WTC11 (cell line): ENCODE measurements around the gene ZNF423. TPM values are rescaled to one million over a fixed set of nuclear protein-coding genes. Genes with fewer than 3 reads are reported as not detected.

Experiments
- ATAC-seq: fragments of 200-7000 bp; cut with Tn5 transposase; 2 replicates; pipeline ENCODE4 v1.10.0; 2021; ENCODE audit warnings: mild to moderate bottlenecking, moderate library complexity
- CTCF ChIA-PET: fragments of 300-600 bp; sonication (Branson Sonifier 250); formaldehyde crosslinking; loops from one replicate; lab custom pipeline; 2021; ENCODE audit warnings: antibody characterized with exemption; lab: Charles Lee
- POLR2A ChIA-PET: fragments of 350-600 bp; sonication (Branson Sonifier 250); formaldehyde crosslinking; loops from one replicate; lab custom pipeline; 2021; ENCODE audit warnings: antibody characterized with exemption; lab: Charles Lee
- DNase-seq: peaks from one replicate; pipeline ENCODE4 v3.0.0; 2021; ENCODE audit warnings: low spot score
- H3K27ac Mint-ChIP-seq: 2 replicates; pipeline ENCODE4 v1.8.0; 2021; ENCODE audit warnings: mixed read lengths
- H3K27me3 Mint-ChIP-seq: 2 replicates; pipeline ENCODE4 v1.8.0; 2021; ENCODE audit warnings: low read depth, mild to moderate bottlenecking, moderate library complexity, mixed read lengths
- H3K36me3 Mint-ChIP-seq: 2 replicates; pipeline ENCODE4 v1.8.0; 2021; ENCODE audit warnings: mixed read lengths
- H3K4me1 Mint-ChIP-seq: 2 replicates; pipeline ENCODE4 v1.8.0; 2022; ENCODE audit warnings: mixed read lengths
- H3K4me3 Mint-ChIP-seq: 2 replicates; pipeline ENCODE4 v1.8.0; 2021; ENCODE audit warnings: mild to moderate bottlenecking, moderate library complexity, mixed read lengths
- H3K9me3 Mint-ChIP-seq: 2 replicates; pipeline ENCODE4 v1.8.0; 2021; ENCODE audit warnings: mixed read lengths
- AFF4 ChIP-seq: sonication (generic); formaldehyde crosslinking; IDR thresholded peaks from 2 replicates; pipeline ENCODE4 v1.8.1; 2023; ENCODE audit warnings: mild to moderate bottlenecking, missing genetic modification reagents, borderline replicate concordance
- CDX4 ChIP-seq: fragments of 250-450 bp; sonication (Bioruptor Pico); IDR thresholded peaks from 2 replicates; pipeline ENCODE4 v1.9.0; 2021; ENCODE audit warnings: moderate library complexity, mild to moderate bottlenecking, inconsistent platforms, borderline replicate concordance
- CREM ChIP-seq: sonication (generic); formaldehyde crosslinking; IDR thresholded peaks from 2 replicates; pipeline ENCODE4 v1.8.1; 2022; ENCODE audit warnings: mild to moderate bottlenecking, missing genetic modification reagents, moderate library complexity
- ERG ChIP-seq: fragments of 250-450 bp; sonication (Bioruptor Pico); IDR thresholded peaks from 2 replicates; pipeline ENCODE4 v1.8.0; 2021; ENCODE audit warnings: mild to moderate bottlenecking
- ESRRA ChIP-seq: sonication (generic); formaldehyde crosslinking; IDR thresholded peaks from 2 replicates; pipeline ENCODE4 v1.8.1; 2022; ENCODE audit warnings: mild to moderate bottlenecking, missing genetic modification reagents, borderline replicate concordance
- FOXJ3 ChIP-seq: sonication (generic); formaldehyde crosslinking; IDR thresholded peaks from 2 replicates; pipeline ENCODE4 v1.9.0; 2021; ENCODE audit warnings: missing genetic modification reagents, mild to moderate bottlenecking, borderline replicate concordance
- GABPB1 ChIP-seq: sonication (generic); formaldehyde crosslinking; IDR thresholded peaks from 2 replicates; pipeline ENCODE4 v1.8.1; 2023; ENCODE audit warnings: mild to moderate bottlenecking, missing genetic modification reagents
- HMGA2 ChIP-seq: fragments of 250-450 bp; sonication (Bioruptor Pico); IDR thresholded peaks from 2 replicates; pipeline ENCODE4 v1.4.0; 2021; ENCODE audit warnings: mild to moderate bottlenecking, moderate library complexity
- MYBL2 ChIP-seq: sonication (generic); formaldehyde crosslinking; IDR thresholded peaks from 2 replicates; pipeline ENCODE4 v1.8.1; 2023; ENCODE audit warnings: mild to moderate bottlenecking, moderate library complexity, missing genetic modification reagents
- NFE2L1 ChIP-seq: sonication (generic); formaldehyde crosslinking; IDR thresholded peaks from 2 replicates; pipeline ENCODE4 v1.8.1; 2023; ENCODE audit warnings: missing genetic modification reagents
- NFYB ChIP-seq: sonication (generic); formaldehyde crosslinking; conservative IDR thresholded peaks from 2 replicates; pipeline ENCODE4 v1.8.0; 2022; ENCODE audit warnings: low read depth, missing genetic modification reagents
- PRRX2 ChIP-seq: fragments of 250-450 bp; sonication (Bioruptor Pico); IDR thresholded peaks from 2 replicates; pipeline ENCODE4 v1.8.0; 2021; ENCODE audit warnings: mild to moderate bottlenecking
- TEAD1 ChIP-seq: sonication (generic); formaldehyde crosslinking; IDR thresholded peaks from 2 replicates; pipeline ENCODE4 v1.8.0; 2022; ENCODE audit warnings: mild to moderate bottlenecking, missing genetic modification reagents
- ZBTB21 ChIP-seq: sonication (generic); formaldehyde crosslinking; IDR thresholded peaks from 2 replicates; pipeline ENCODE4 v1.8.1; 2023; ENCODE audit warnings: mild to moderate bottlenecking, missing genetic modification reagents, borderline replicate concordance
- ZMAT4 ChIP-seq: fragments of 250-450 bp; sonication (Bioruptor Pico); IDR thresholded peaks from 2 replicates; pipeline ENCODE4 v1.9.0; 2021; ENCODE audit warnings: mild to moderate bottlenecking
- ZNF219 ChIP-seq: sonication (generic); formaldehyde crosslinking; IDR thresholded peaks from 2 replicates; pipeline ENCODE4 v1.8.0; 2023; ENCODE audit warnings: missing genetic modification reagents, mild to moderate bottlenecking, borderline replicate concordance
- ZNF232 ChIP-seq: sonication (generic); formaldehyde crosslinking; IDR thresholded peaks from 2 replicates; pipeline ENCODE4 v1.8.0; 2022; ENCODE audit warnings: mild to moderate bottlenecking, missing genetic modification reagents
- ZNF671 ChIP-seq: fragments of 250-450 bp; sonication (Bioruptor Pico); IDR thresholded peaks from 2 replicates; pipeline ENCODE4 v1.8.0; 2021; ENCODE audit warnings: mild to moderate bottlenecking
- total RNA-seq: library from RNA; stranded (reverse); gene quantifications from 3 replicates; pipeline ENCODE4 v1.2.3, GENCODE V29; 2021
- TF ChIP-seq, protein P1 (sequence below): sonication (generic); formaldehyde crosslinking; IDR thresholded peaks from 2 replicates; pipeline ENCODE4 v1.8.1; 2022; ENCODE audit warnings: low read depth, mild to moderate bottlenecking, moderate library complexity, missing genetic modification reagents, borderline replicate concordance
- TF ChIP-seq, protein P2 (sequence below): fragments of 250-450 bp; sonication (Bioruptor Pico); conservative IDR thresholded peaks from 2 replicates; pipeline ENCODE4 v1.9.0; 2021; ENCODE audit warnings: mild to moderate bottlenecking

The ZNF423 gene
- total RNA-seq, 1 experiment from 2014 or later = 38.8 TPM

GRCh38 chr16:49455181-49455990, 400.5 kb downstream of the ZNF423 start:
- Mint-ChIP-seq H3K4me1 (peaks cover 18% of the 10 kb centered on the region), H3K9me3 (peaks cover 10% of the 10 kb centered on the region), H3K36me3 (no peaks in the 10 kb centered on the region), H3K4me3 (no peak overlapping the region), H3K27me3 (peaks cover 3% of the 10 kb centered on the region; the same call in 1 of the 2 replicates), H3K27ac (no peak overlapping the region)
- ChIA-PET POLR2A (no interaction called here), CTCF (interaction anchor here (1.1 to 2.3 kb wide), 4 partner anchors 10 to 137 kb away, joined by 3 to 9 read pairs (median 5); no protein-coding TSS in a partner anchor)
- no peak for DNase-seq
- no peak for TF ChIP-seq ZNF232 (CRISPR knock-in tag)
- TF ChIP-seq MYBL2 (CRISPR knock-in tag) = no peak
- TF ChIP-seq FOXJ3 (CRISPR knock-in tag) = no peak
- TF ChIP-seq CDX4 (CRISPR knock-in tag) = no peak
- TF ChIP-seq AFF4 (CRISPR knock-in tag) = no peak
- TF ChIP-seq NFYB = no peak
- TF ChIP-seq CREM = no peak
- TF ChIP-seq ZMAT4 (CRISPR knock-in tag) = no peak
- TF ChIP-seq, protein P1, sequence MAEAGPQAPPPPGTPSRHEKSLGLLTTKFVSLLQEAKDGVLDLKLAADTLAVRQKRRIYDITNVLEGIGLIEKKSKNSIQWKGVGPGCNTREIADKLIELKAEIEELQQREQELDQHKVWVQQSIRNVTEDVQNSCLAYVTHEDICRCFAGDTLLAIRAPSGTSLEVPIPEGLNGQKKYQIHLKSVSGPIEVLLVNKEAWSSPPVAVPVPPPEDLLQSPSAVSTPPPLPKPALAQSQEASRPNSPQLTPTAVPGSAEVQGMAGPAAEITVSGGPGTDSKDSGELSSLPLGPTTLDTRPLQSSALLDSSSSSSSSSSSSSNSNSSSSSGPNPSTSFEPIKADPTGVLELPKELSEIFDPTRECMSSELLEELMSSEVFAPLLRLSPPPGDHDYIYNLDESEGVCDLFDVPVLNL = no peak
- TF ChIP-seq GABPB1 (CRISPR knock-in tag) = no peak
- no peak for TF ChIP-seq ESRRA (CRISPR knock-in tag)
- no peak for TF ChIP-seq ZBTB21
- TF ChIP-seq, protein P2, sequence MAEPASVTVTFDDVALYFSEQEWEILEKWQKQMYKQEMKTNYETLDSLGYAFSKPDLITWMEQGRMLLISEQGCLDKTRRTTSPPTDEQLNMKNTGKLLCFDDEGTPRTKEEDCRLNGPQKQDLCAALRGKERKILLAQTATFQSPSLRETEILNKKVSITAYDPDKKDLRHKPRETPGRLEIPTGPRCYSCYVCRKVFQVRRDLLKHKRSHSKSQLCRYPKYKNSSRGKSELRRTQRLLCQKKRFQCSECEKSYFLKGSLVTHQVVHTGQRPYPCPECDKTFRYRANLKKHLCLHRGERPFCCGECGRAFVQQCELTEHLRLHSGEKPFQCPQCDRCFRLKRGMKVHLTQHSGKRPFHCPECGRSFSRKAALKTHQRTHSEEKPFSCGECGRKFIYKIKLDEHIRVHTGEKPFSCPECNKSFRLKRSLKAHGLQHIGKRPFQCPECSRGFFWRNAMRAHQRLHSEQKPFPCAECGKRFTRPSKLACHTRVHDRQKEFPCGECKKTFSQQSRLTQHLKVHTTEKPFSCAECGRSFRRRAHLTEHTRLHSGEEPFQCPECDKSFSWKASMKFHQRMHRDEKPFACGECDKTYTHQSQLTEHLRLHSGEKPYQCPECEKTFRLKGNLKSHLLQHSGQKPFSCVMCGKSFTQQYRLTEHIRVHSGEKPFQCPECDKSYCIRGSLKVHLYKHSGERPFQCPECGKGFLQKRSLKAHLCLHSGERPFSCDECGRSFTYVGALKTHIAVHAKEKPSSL (CRISPR knock-in tag) = no peak
- no peak for TF ChIP-seq PRRX2 (CRISPR knock-in tag)
- no peak for TF ChIP-seq NFE2L1 (CRISPR knock-in tag)
- no peak for TF ChIP-seq TEAD1 (CRISPR knock-in tag)
- TF ChIP-seq ZNF219 (CRISPR knock-in tag) = no peak
- no peak for TF ChIP-seq ZNF671
- no peak for TF ChIP-seq HMGA2 (CRISPR knock-in tag)
- no peak for TF ChIP-seq ERG
- TF ChIP-seq, all 79 proteins: peak for 0
- no peak for ATAC-seq
